GM12878 (cell line): Measurements from ENCODE around the gene MYO10.

Source experiments
- CHD4 ChIP-seq: fragments of 200-600 bp; sonication (generic); IDR thresholded peaks from 2 replicates; pipeline ENCODE4 v1.6.1; 2016; ENCODE audit warnings: mild to moderate bottlenecking
- CTCF ChIP-seq, 3 experiments: IDR thresholded peaks in 2 of 3; conservative IDR thresholded peaks in 1 of 3; 2 replicates each; pipeline ENCODE4 v1.5.1; 2011; ENCODE audit warnings: low read depth in 3 of 3, low read length in 3 of 3, mild to moderate bottlenecking in 3 of 3, control low read depth in 2 of 3, moderate library complexity in 2 of 3, inconsistent platforms in 1 of 3, mixed read lengths in 1 of 3; ENCODE audit not compliant: control insufficient read depth in 2 of 3, insufficient read depth in 1 of 3; ENCODE audit errors: extremely low read depth in 1 of 3
- FOS ChIP-seq: IDR thresholded peaks from 3 replicates; pipeline ENCODE4 v1.6.1; 2011; ENCODE audit warnings: borderline replicate concordance; ENCODE audit not compliant: insufficient read length; ENCODE audit errors: extremely low read depth
- FOXK2 ChIP-seq: fragments of 450-650 bp; IDR thresholded peaks from 2 replicates; pipeline ENCODE4 v1.6.1; 2017; ENCODE audit warnings: mild to moderate bottlenecking, moderate library complexity
- POLR2A ChIP-seq: IDR thresholded peaks from 2 replicates; pipeline ENCODE4 v1.6.1; 2011; ENCODE audit warnings: low read depth, mild to moderate bottlenecking, low read length
- POLR2AphosphoS5 ChIP-seq: IDR thresholded peaks from 2 replicates; pipeline ENCODE4 v1.6.1; 2011; ENCODE audit warnings: mild to moderate bottlenecking, low read length, inconsistent platforms
- RAD51 ChIP-seq: fragments of 450-650 bp; IDR thresholded peaks from 2 replicates; pipeline ENCODE4 v1.6.1; 2016; ENCODE audit warnings: moderate library complexity, mild to moderate bottlenecking, inconsistent platforms
- RELB ChIP-seq: fragments of 450-650 bp; IDR thresholded peaks from 2 replicates; pipeline ENCODE4 v1.6.1; 2017; ENCODE audit warnings: low read depth, mild to moderate bottlenecking, moderate library complexity
- SIX5 ChIP-seq: IDR thresholded peaks from 2 replicates; pipeline ENCODE4 v1.6.1; 2011; ENCODE audit warnings: mild to moderate bottlenecking, low read depth, low read length, moderate library complexity; ENCODE audit not compliant: severe bottlenecking
- SRF ChIP-seq, 2 experiments: IDR thresholded peaks; 2 replicates each; pipeline ENCODE4 v1.6.1; 2011; ENCODE audit warnings: low read depth in 2 of 2, low read length in 2 of 2, mild to moderate bottlenecking in 1 of 2, moderate library complexity in 1 of 2
- TAF1 ChIP-seq: IDR thresholded peaks from 2 replicates; pipeline ENCODE4 v1.6.1; 2011; ENCODE audit warnings: mild to moderate bottlenecking, low read depth, low read length, borderline replicate concordance

GRCh38 chr5:16907270-16907669 lies 28.8 kb downstream of the MYO10 start:
- TF ChIP-seq POLR2AphosphoS5 (no peak), TAF1 (no peak), FOS (no peak), FOXK2 (no peak), RELB (no peak), SRF (IDR thresholded peaks at IDR 0.05; ENCODE audit: low read depth in 2 of 2, low read length in 2 of 2) (no peak), SIX5 (no peak), CHD4 (no peak), CTCF (IDR thresholded peaks at IDR 0.05 in 2 of 3, conservative IDR thresholded peaks at IDR 0.05 in 1 of 3; ENCODE audit: control insufficient read depth in 2 of 3, extremely low read depth in 1 of 3, insufficient read depth in 1 of 3, low read depth in 3 of 3, low read length in 3 of 3) (no peak), RAD51 (no peak), POLR2A (no peak)
